OCI-LY7 (cell line): Measurements from ENCODE around the gene FBN3. TPM values are rescaled to one million over a fixed set of nuclear protein-coding genes. Genes with fewer than 3 reads are reported as not detected.

Source experiments
- BruUV-seq: library from RNA; stranded (reverse); fragments of 400-500 nt; replicated peaks from 2 replicates; lab custom pipeline; 2021; lab: Mats Ljungman, UMichigan
- CTCF ChIA-PET: fragments of 300-600 bp; sonication (Branson Sonifier 250); formaldehyde crosslinking; loops from one replicate; lab custom pipeline; 2022; ENCODE audit warnings: antibody characterized with exemption; ENCODE audit not compliant: unreplicated experiment; lab: Charles Lee
- POLR2A ChIA-PET: fragments of 300-600 bp; sonication (Branson Sonifier 250); formaldehyde crosslinking; loops from one replicate; lab custom pipeline; 2022; ENCODE audit warnings: antibody characterized with exemption; lab: Charles Lee
- DNase-seq: peaks from one replicate; pipeline ENCODE4 v3.0.0-alpha.2; 2015; ENCODE audit warnings: low spot score
- H2AFZ ChIP-seq: fragments of 200-600 bp; sonication (generic), shearing (Covaris generic); 2 replicates; pipeline ENCODE4 v1.6.1; 2014; ENCODE audit warnings: mild to moderate bottlenecking, antibody characterized with exemption, low read length, moderate library complexity
- H3K27ac ChIP-seq: fragments of 200-600 bp; sonication (generic); 2 replicates; pipeline ENCODE4 v1.5.1; 2014; ENCODE audit warnings: mixed run types, low read depth, mild to moderate bottlenecking, moderate library complexity, low read length, inconsistent platforms; ENCODE audit not compliant: poor library complexity, severe bottlenecking
- H3K36me3 ChIP-seq: fragments of 200-600 bp; sonication (generic); 2 replicates; pipeline ENCODE4 v1.6.1; 2014; ENCODE audit warnings: mild to moderate bottlenecking, antibody characterized with exemption, low read length, moderate library complexity, mixed read lengths; ENCODE audit not compliant: insufficient read depth
- H3K4me1 ChIP-seq: fragments of 200-600 bp; sonication (generic); 2 replicates; pipeline ENCODE4 v1.5.1; 2014; ENCODE audit warnings: mild to moderate bottlenecking, low read length; ENCODE audit not compliant: insufficient read depth, poor library complexity, severe bottlenecking
- H3K4me2 ChIP-seq: fragments of 200-600 bp; sonication (generic); 2 replicates; pipeline ENCODE4 v1.6.1; 2014; ENCODE audit warnings: mild to moderate bottlenecking, low read length
- H3K4me3 ChIP-seq: fragments of 200-600 bp; sonication (generic); 2 replicates; pipeline ENCODE4 v1.5.1; 2014; ENCODE audit warnings: mild to moderate bottlenecking, low read depth, low read length; ENCODE audit not compliant: poor library complexity, severe bottlenecking
- H3K79me2 ChIP-seq: fragments of 200-600 bp; sonication (generic); 2 replicates; pipeline ENCODE4 v1.6.1; 2016; ENCODE audit warnings: low read depth, mild to moderate bottlenecking, low read length, moderate library complexity, mixed read lengths; ENCODE audit not compliant: insufficient read depth
- H3K9me2 ChIP-seq: fragments of 200-600 bp; sonication (generic); 2 replicates; pipeline ENCODE4 v1.6.1; 2016; ENCODE audit warnings: mild to moderate bottlenecking, low read length, mixed read lengths; ENCODE audit not compliant: insufficient read depth
- H3K9me3 ChIP-seq: fragments of 200-600 bp; sonication (generic); 2 replicates; pipeline ENCODE4 v1.6.1; 2014; ENCODE audit warnings: mild to moderate bottlenecking, mixed run types, low read length, mixed read lengths
- H4K20me1 ChIP-seq: fragments of 200-600 bp; sonication (generic); 2 replicates; pipeline ENCODE4 v1.6.1; 2014; ENCODE audit warnings: mild to moderate bottlenecking, antibody characterized with exemption, low read length, moderate library complexity, mixed read lengths; ENCODE audit not compliant: insufficient read depth
- EZH2phosphoT487 ChIP-seq: fragments of 200-600 bp; sonication (generic); IDR thresholded peaks from 2 replicates; pipeline ENCODE4 v1.6.1; 2018; ENCODE audit warnings: low read depth, borderline replicate concordance, mild to moderate bottlenecking, mixed run types, antibody characterized with exemption, low read length, moderate library complexity, mixed read lengths
- intact Hi-C: fragments of 100-400 bp; cut with micrococcal nuclease; formaldehyde crosslinking; loops from one replicate; pipeline ENCODE4 v1.10.0; 2022; ENCODE audit not compliant: unreplicated experiment
- total RNA-seq, 2 experiments: library from RNA; depleted of rRNA in 1 of 2; stranded (reverse); fragments of >200 nt in 1 of 2; shearing (Covaris generic) in 1 of 2; gene quantifications; 2 replicates each; pipeline ENCODE4 v1.2.3, GENCODE V29; 2014 to 2022
- TF ChIP-seq, protein P1 (sequence below): fragments of 200-600 bp; sonication (generic); conservative IDR thresholded peaks from 2 replicates; pipeline ENCODE4 v1.5.1; 2014; ENCODE audit warnings: mild to moderate bottlenecking, antibody characterized with exemption, low read length, moderate library complexity, mixed read lengths

Gene FBN3
- total RNA-seq, 2 experiments from 2014 or later: not detected

DNA sequence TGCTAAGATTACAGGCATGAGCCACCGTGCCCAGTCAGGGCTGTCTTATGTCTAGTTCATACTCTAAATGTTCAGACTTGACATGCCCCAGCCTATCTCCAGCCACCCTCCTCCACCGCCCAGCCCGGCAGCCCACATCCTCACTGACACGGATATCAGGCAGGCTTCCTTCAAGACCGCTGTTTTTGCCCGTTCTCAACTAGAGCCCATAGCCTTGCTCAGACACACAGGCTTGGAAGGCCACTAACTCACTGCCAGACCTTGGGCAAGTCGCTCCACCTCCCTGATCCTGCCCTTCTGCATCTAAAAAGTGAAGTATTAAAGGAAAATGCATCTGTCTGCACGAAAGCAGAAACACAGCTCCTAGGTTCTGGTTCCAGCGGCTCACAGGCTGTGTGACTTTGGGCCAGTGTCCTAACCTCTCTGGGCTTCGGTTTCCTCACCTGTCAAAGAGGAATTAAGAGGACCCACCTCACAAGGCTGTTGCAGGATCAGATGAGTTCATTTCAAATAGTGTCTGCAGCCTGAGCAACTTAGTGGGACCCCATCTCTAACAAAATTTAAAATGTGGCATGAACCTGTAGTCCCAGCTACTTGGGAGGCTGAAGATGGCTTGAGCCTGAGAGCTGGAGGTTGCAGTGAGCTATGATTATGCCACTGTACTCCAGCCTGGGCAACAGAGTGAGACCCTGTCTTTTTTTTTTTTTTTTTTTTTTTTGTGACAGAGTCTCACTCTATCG lies 45.3 kb upstream of the FBN3 start:
- H3K4me3 ChIP-seq: peak overlapping the region; percentile 39
- no peak for TF ChIP-seq EZH2phosphoT487
- TF ChIP-seq, protein P1, sequence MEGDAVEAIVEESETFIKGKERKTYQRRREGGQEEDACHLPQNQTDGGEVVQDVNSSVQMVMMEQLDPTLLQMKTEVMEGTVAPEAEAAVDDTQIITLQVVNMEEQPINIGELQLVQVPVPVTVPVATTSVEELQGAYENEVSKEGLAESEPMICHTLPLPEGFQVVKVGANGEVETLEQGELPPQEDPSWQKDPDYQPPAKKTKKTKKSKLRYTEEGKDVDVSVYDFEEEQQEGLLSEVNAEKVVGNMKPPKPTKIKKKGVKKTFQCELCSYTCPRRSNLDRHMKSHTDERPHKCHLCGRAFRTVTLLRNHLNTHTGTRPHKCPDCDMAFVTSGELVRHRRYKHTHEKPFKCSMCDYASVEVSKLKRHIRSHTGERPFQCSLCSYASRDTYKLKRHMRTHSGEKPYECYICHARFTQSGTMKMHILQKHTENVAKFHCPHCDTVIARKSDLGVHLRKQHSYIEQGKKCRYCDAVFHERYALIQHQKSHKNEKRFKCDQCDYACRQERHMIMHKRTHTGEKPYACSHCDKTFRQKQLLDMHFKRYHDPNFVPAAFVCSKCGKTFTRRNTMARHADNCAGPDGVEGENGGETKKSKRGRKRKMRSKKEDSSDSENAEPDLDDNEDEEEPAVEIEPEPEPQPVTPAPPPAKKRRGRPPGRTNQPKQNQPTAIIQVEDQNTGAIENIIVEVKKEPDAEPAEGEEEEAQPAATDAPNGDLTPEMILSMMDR: no peak
- H3K9me2 ChIP-seq: no peaks in the 10 kb centered on the region
- POLR2A ChIA-PET: interaction anchor here (0.6 to 2.4 kb wide), 5 partner anchors 10 to 29 kb away, joined by 3 to 14 read pairs (median 4); no protein-coding TSS in a partner anchor
- peak overlapping the region; percentile 1; the same call in 1 of the 2 replicates for H2AFZ ChIP-seq
- no peaks in the 10 kb centered on the region for H3K9me3 ChIP-seq
- DNase-seq: peak; percentile 84
- H3K4me1 ChIP-seq: peaks cover 61% of the 10 kb centered on the region
- intact Hi-C loops: loop anchor here (1.0 to 5.0 kb wide), 2 partner anchors 16 to 37 kb away; no protein-coding TSS in a partner anchor
- no peaks in the 10 kb centered on the region for H3K79me2 ChIP-seq
- H3K4me2 ChIP-seq: peak overlapping the region; percentile 63
- H3K36me3 ChIP-seq: no peaks in the 10 kb centered on the region
- H4K20me1 ChIP-seq: no peaks in the 10 kb centered on the region
- CTCF ChIA-PET: no interaction called here
- BruUV-seq: no TSS peak
- H3K27ac ChIP-seq: peak overlapping the region; percentile 95

DNA sequence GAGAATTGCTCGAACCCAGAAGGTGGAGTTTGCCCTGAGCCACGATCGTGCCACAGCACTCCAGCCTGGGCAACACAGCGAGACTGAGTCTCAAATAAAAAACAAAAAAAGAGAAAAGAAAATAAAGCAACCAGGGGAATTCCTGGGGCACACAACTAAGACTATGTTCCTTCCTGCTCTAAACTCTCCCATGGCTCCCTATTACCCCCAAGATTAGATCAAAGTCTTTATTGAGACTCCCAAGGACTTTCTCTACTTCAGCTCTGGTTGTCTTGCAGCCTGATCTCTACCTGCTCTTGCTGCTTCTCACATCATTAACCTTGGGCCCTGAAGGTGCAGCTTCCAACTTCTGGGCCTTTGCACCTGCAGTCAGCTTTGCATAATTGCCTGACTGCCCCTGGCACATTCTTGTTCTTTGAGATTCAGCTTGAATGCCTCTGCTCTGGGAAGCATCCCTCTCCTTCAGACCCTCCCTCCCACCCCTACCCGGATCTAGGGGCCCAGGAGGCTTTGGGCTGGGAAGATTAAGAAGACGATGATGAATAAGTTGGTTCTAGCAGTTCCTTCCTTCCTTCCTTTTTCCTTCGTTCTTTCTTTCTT lies 42.9 kb upstream of the FBN3 start:
- ChIA-PET POLR2A (interaction anchor here (0.7 to 1.3 kb wide), 3 partner anchors 13 to 61 kb away, joined by 3 to 4 read pairs (median 3); no protein-coding TSS in a partner anchor), CTCF (interaction anchor here (0.8 kb wide), 1 partner anchor 52 kb away, joined by 3 read pairs; no protein-coding TSS in a partner anchor)
- peak; percentile 53 for DNase-seq

More for the DNA sequence above, 42.9 kb upstream of the FBN3 start:
- Histone ChIP-seq H4K20me1 (no peaks in the 10 kb centered on the region), H3K4me1 (peaks cover 69% of the 10 kb centered on the region), H3K27ac (peak overlapping the region; percentile 95), H3K9me3 (no peaks in the 10 kb centered on the region), H3K79me2 (no peaks in the 10 kb centered on the region), H3K4me2 (peak overlapping the region; percentile 63), H3K9me2 (no peaks in the 10 kb centered on the region), H2AFZ (peak overlapping the region; percentile 18; the same call in 1 of the 2 replicates), H3K36me3 (no peaks in the 10 kb centered on the region), H3K4me3 (peak overlapping the region; percentile 50)
- TF ChIP-seq, protein P1: no peak
- no peak for TF ChIP-seq EZH2phosphoT487
- intact Hi-C loops: loop anchor here (5.0 kb wide), 1 partner anchor 35 kb away; no protein-coding TSS in a partner anchor
- BruUV-seq: no TSS peak
